GM18526 (cell line): ENCODE measurements around the gene RGCC.

Source experiments
- POLR2A ChIP-seq: IDR thresholded peaks from 3 replicates; pipeline ENCODE4 v1.6.1; 2011; ENCODE audit not compliant: insufficient read length; ENCODE audit errors: extremely low read depth

Gene RGCC

GRCh38 chr13:41456768-41457588, at the start of gene RGCC:
RGCC (plus strand) TSS chr13:41457550; CDS start chr13:41457708, 158 bp downstream.
- TF ChIP-seq POLR2A = peak; percentile 39

GRCh38 chr13:41408121-41408520, 49.2 kb upstream of the RGCC start:
- no peak for TF ChIP-seq POLR2A

GRCh38 chr13:41408746-41409145, 48.6 kb upstream of the RGCC start:
- TF ChIP-seq POLR2A = no peak

- TF ChIP-seq POLR2A = no peak
These were observed 47.7 kb upstream of the RGCC start for GRCh38 chr13:41409611-41410010.

- TF ChIP-seq POLR2A = no peak
These were observed 46.3 kb upstream of the RGCC start for GRCh38 chr13:41411060-41411459.

- no peak for TF ChIP-seq POLR2A
These were observed 45.8 kb upstream of the RGCC start for GRCh38 chr13:41411522-41411921.

- no peak for TF ChIP-seq POLR2A
These were observed 43.5 kb upstream of the RGCC start for GRCh38 chr13:41413872-41414271.

- TF ChIP-seq POLR2A = no peak
These were observed 41.1 kb upstream of the RGCC start for GRCh38 chr13:41416276-41416675.

GRCh38 chr13:41418027-41418426, 39.3 kb upstream of the RGCC start:
- TF ChIP-seq POLR2A = no peak

GRCh38 chr13:41418731-41419130, 38.6 kb upstream of the RGCC start:
- TF ChIP-seq POLR2A = no peak

- no peak for TF ChIP-seq POLR2A
These were observed 38.1 kb upstream of the RGCC start for GRCh38 chr13:41419206-41419605.

- no peak for TF ChIP-seq POLR2A
These were observed 37.2 kb upstream of the RGCC start for GRCh38 chr13:41420146-41420545.

- no peak for TF ChIP-seq POLR2A
These were observed 31.3 kb upstream of the RGCC start for GRCh38 chr13:41426047-41426446.

- no peak for TF ChIP-seq POLR2A
These were observed 29.7 kb upstream of the RGCC start for GRCh38 chr13:41427666-41428065.

GRCh38 chr13:41428155-41428554, 29.2 kb upstream of the RGCC start:
- TF ChIP-seq POLR2A = no peak

- no peak for TF ChIP-seq POLR2A
These were observed 22.4 kb upstream of the RGCC start for GRCh38 chr13:41434831-41435520.

- TF ChIP-seq POLR2A = no peak
These were observed 13.4 kb upstream of the RGCC start for GRCh38 chr13:41443969-41444368.

- no peak for TF ChIP-seq POLR2A
These were observed 4.9 kb upstream of the RGCC start for GRCh38 chr13:41452462-41452861.
